ENCODE measurements around the gene CMSS1. TPM values are rescaled to one million over a fixed set of nuclear protein-coding genes. Genes with fewer than 3 reads are reported as not detected.
"Not testable (repeated sequence)": the region's sequence is repeated elsewhere in the genome, so short reads cannot be mapped to it uniquely, and the experiment has no call there.

Gene CMSS1
- polyA plus RNA-seq, 5 donors, result 41.9 to 49.5 (median 46.3) TPM

DNA sequence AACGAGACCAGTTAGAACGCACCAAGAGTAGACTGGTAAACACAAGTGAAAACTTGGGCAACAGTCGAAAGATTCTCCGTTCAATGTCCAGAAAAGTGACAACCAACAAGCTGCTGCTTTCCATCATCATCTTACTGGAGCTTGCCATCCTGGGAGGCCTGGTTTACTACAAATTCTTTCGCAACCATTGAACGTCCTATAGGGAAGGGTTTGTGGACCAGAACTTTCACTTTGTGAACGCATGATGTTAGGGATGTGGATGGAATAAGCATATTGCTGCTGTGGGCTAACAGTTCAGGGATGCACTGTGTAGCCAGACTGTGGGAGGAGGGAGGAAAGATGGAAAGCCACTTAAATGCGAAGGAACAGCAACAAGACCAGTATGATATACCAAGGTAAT, 408.2 kb downstream of the CMSS1 start:
- no peak for DNase-seq

DNA sequence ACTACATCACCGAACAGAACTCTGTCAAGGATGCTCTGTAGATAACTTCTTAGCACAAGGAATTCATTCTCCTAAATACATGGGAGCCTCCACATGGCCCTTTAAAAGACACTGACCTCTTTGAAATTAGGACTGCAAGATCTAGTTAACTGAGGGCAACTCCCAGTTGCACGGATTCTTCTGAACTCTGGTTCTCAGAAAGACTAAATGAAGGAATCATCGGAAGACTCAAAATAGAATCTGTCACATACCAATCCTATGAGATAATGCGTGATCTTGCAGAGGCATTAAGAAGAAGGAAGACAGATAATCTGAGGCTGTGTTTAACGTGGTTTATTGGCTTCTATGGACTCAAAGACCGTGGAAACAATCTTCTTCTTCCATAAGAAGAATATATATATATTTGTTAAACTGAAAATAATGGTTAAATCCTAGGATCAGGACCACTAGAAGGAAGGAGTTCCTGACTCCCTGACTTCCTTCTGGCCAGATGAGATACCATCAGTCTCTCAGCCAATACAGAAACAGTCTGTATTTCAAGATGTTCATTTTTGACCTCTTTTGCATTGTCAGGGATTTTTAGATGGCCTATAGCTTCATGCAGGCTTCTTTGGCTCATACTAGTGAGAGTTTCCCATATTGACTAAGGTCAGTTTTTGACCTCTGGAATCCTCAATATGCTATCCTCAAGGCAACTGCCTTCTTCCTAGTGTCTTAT, 409.2 kb downstream of the CMSS1 start:
- DNase-seq, result no peak

DNA sequence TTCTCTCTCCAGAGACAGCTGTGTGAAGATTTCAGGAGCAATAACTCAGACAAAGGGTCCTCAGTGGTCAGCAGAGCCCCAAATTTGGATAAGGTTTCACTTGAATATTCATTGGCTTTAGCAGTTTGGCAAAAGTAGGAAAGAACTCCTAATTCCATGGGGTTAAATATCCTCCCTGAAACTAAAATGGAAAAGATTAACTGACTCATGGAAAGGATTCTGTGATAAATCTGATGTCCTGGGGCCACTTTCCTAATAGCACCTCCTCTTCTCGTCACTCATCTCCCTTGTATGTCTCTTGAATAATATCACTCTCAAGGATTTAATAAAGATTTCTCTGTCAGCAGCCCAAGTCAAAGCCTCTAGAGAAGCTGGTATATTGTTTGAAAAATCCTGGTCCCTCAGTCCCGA, 409.9 kb downstream of the CMSS1 start:
- no peak for DNase-seq

DNA sequence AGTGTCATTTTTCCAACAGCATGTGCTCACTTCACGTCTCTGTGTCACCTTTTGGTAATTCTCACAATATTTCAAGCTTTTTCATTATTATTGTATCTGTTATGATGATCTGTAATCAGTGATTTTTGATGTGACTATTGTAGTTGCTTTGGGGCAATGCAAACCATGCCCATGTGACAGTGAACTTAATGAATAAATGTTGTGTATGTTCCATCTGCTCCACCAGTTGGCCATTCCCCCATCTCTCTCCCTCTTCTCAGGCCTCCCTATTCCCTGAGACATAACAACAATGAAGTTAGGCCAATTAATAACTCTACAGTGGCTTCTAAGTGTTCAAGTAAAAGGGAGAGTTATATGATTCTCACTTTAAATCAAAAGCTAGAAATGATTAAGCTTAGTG, 410.6 kb downstream of the CMSS1 start:
- no peak for DNase-seq

DNA sequence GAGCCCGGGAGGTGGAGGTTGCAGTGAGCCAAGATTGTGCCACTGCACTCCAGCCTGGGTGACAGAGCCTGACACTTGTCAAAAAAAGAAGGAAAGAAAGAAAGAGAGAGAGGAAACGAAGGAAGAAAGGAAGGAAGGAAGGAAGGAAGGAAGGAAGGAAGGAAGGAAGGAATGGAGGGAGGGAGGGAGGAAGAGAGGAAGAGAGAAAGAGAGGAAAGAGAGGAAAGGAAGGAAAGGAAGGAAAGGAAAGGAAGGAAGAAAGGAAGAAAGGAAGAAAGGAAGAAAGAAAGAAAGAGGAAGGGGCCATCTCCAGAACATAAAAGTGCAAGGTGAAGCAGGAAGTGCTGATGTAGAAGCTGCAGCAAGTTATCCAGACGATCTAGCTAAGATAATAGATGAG, 411.5 kb downstream of the CMSS1 start:
- DNase-seq, result not testable (repeated sequence)

DNA sequence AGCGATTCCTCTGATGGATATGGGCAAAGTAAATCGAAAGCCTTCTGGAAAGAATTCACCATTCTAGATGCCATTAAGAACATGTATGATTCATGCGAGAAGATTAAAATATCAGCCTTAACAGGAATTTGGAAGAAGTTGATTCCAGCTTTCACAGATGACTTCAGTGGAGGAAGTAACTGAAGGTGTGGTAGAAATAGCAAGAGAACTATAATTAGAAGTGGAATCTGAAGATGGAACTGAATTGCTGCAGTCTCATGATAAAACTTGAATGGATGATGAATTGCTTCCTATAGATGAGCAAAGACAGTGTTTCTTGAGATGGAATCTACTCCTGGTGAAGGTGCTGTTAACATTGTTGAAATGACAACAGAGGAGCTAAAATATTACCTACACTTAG, 413.0 kb downstream of the CMSS1 start:
- DNase-seq, result no peak

Other genes with a start within 250 kb of the CMSS1 start
- gene COL8A1, start 179.3 kb upstream of the CMSS1 start, polyA plus RNA-seq (ENCODE audit: insufficient read depth in 1 of 5, insufficient read length in 5 of 5, low replicate concordance in 1 of 5), result 1 to 10 TPM; 1.4 to 3.4 (median 2.1) TPM

Measured in right lung (tissue), 5 donors.